ENCODE data around the gene OLFML2B. TPM values are rescaled to one million over a fixed set of nuclear protein-coding genes. Genes with fewer than 3 reads are reported as not detected.
"Not testable (repeated sequence)": the region's sequence is repeated elsewhere in the genome, so short reads cannot be mapped to it uniquely, and the experiment has no call there.

Gene OLFML2B
- total and polyA plus RNA-seq, 5 donors: 1.8 to 8.9 (median 3.0) TPM

GRCh38 chr1:162062542-162063015, 38.9 kb upstream of the OLFML2B start:
- H3K4me3 ChIP-seq (ENCODE audit: low read length): no peak overlapping the region
- H3K9me3 ChIP-seq (ENCODE audit: control insufficient read depth, low read length): no peaks in the 10 kb centered on the region
- WGBS: 36% methylated on average over 4 of the region's 4 CpGs
- H3K27ac ChIP-seq (ENCODE audit: low read length): peak overlapping the region; percentile 24
- no peaks in the 10 kb centered on the region for H3K27me3 ChIP-seq (ENCODE audit: control insufficient read depth, insufficient read depth)
- intact Hi-C loops (cut with DNase I): no loop called here
- H3K4me1 ChIP-seq (ENCODE audit: control insufficient read depth, insufficient read depth, low read length): no peaks in the 10 kb centered on the region
- peak; percentile 21 to 78 (median 61) for DNase-seq
- ATAC-seq: peak; percentile 76 to 88

- no peak overlapping the region for H3K27ac ChIP-seq (ENCODE audit: low read length)
- no peaks in the 10 kb centered on the region for H3K9me3 ChIP-seq (ENCODE audit: control insufficient read depth, low read length)
- no peak overlapping the region for H3K4me3 ChIP-seq (ENCODE audit: low read length)
- intact Hi-C loops (cut with DNase I): no loop called here
- ATAC-seq (no peak), DNase-seq (no peak)
- no peaks in the 10 kb centered on the region for H3K4me1 ChIP-seq (ENCODE audit: control insufficient read depth, insufficient read depth, low read length)
- H3K27me3 ChIP-seq (ENCODE audit: control insufficient read depth, insufficient read depth): no peaks in the 10 kb centered on the region
- 76% methylated on average over 1 of the region's 1 CpG for WGBS
These were observed 36.6 kb upstream of the OLFML2B start for GRCh38 chr1:162060314-162060713.

DNA sequence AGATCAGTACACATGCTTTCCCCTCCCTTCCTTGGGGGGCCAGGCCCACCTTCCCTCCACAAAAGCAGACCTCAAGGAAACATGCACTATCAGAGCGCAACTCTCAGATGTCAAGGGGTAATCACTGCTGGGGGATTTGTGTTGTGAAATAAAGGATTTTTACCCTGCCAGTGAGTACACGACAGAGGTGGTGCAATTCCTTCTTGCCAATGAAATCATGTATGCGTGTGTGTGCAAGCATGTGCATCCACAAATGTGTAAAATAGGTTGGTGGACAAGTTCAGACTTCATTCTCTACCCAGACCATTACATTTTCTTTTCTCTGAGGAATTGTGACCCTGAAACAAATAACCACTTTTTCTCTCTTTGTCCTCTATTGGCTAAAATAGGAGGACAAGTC, 36.1 kb upstream of the OLFML2B start:
- intact Hi-C loops (cut with DNase I): loop anchor here (5.0 to 10.0 kb wide), 5 partner anchors 215 to 335 kb away; no protein-coding TSS in a partner anchor
- Histone ChIP-seq H3K4me3 (ENCODE audit: low read length) (no peak overlapping the region), H3K27me3 (ENCODE audit: control insufficient read depth, insufficient read depth) (no peaks in the 10 kb centered on the region), H3K27ac (ENCODE audit: low read length) (no peak overlapping the region), H3K9me3 (ENCODE audit: control insufficient read depth, low read length) (no peaks in the 10 kb centered on the region), H3K4me1 (ENCODE audit: control insufficient read depth, insufficient read depth, low read length) (no peaks in the 10 kb centered on the region)
- ATAC-seq: no peak
- no peak for DNase-seq
- 86% methylated on average over 3 of the region's 3 CpGs for WGBS

DNA sequence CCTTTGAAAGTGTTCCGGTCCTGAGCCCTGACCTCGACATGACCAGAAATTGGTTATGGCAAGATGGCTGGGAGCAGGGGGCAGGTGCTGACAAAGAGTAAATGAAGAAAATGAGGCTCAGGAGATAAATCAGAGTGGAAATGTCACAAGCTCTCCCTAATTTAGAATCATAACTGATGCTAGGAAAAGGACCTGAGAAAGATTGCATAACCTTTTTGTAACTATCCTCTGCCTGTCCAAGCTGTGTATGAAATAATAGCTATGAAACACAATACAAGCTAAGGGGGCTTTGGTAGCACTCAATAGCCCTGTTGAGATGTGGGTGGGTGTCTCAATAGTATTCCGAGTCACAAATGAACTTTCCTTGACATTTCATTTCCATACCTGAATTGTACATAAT, 32.9 kb upstream of the OLFML2B start:
- no peak for DNase-seq
- Histone ChIP-seq H3K27me3 (ENCODE audit: control insufficient read depth, insufficient read depth) (no peaks in the 10 kb centered on the region), H3K4me3 (ENCODE audit: low read length) (no peak overlapping the region), H3K9me3 (ENCODE audit: control insufficient read depth, low read length) (no peaks in the 10 kb centered on the region), H3K4me1 (ENCODE audit: control insufficient read depth, insufficient read depth, low read length) (no peaks in the 10 kb centered on the region), H3K27ac (ENCODE audit: low read length) (no peak overlapping the region)
- WGBS: 85% methylated on average over 3 of the region's 3 CpGs
- intact Hi-C loops (cut with DNase I): loop anchor here (2.0 to 10.0 kb wide), 6 partner anchors 218 to 338 kb away; no protein-coding TSS in a partner anchor
- ATAC-seq: no peak

GRCh38 chr1:162056043-162056442, 32.4 kb upstream of the OLFML2B start:
- Histone ChIP-seq H3K4me3 (ENCODE audit: low read length) (no peak overlapping the region), H3K27ac (ENCODE audit: low read length) (no peak overlapping the region), H3K4me1 (ENCODE audit: control insufficient read depth, insufficient read depth, low read length) (no peaks in the 10 kb centered on the region), H3K9me3 (ENCODE audit: control insufficient read depth, low read length) (no peaks in the 10 kb centered on the region), H3K27me3 (ENCODE audit: control insufficient read depth, insufficient read depth) (no peaks in the 10 kb centered on the region)
- peak; percentile 91 to 95 for ATAC-seq
- intact Hi-C loops (cut with DNase I): loop anchor here (2.0 to 10.0 kb wide), 6 partner anchors 219 to 339 kb away; no protein-coding TSS in a partner anchor
- WGBS: 34% methylated on average over 3 of the region's 3 CpGs
- DNase-seq: peak; percentile 49 to 72 (median 59)

DNA sequence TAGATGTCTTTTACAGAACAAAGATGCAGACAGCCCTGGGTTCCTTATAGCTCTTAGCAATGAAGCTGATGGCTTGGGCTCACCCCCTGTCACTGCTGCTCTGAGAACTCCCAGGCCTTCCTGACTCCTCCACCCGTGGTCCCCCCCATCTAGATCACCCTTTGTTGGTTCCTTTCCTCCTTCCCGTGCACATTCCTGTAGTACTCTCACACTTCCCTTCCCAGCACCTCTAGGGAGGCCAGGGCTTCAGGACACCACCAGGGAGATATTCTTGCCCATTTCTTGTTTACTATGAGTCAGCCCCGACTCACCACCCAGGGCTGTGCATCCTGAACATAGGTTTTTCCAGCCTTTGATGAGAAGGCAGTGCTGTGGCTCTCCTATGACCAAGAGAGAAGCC, 31.4 kb upstream of the OLFML2B start:
- Histone ChIP-seq H3K4me1 (ENCODE audit: control insufficient read depth, insufficient read depth, low read length) (no peaks in the 10 kb centered on the region), H3K27me3 (ENCODE audit: control insufficient read depth, insufficient read depth) (no peaks in the 10 kb centered on the region), H3K27ac (ENCODE audit: low read length) (no peak overlapping the region), H3K9me3 (ENCODE audit: control insufficient read depth, low read length) (no peaks in the 10 kb centered on the region), H3K4me3 (ENCODE audit: low read length) (no peak overlapping the region)
- WGBS: 51% methylated on average over 3 of the region's 3 CpGs
- intact Hi-C loops (cut with DNase I): loop anchor here (5.0 to 10.0 kb wide), 5 partner anchors 220 to 340 kb away; no protein-coding TSS in a partner anchor
- ATAC-seq: peak; percentile 18 to 20
- no peak for DNase-seq

DNA sequence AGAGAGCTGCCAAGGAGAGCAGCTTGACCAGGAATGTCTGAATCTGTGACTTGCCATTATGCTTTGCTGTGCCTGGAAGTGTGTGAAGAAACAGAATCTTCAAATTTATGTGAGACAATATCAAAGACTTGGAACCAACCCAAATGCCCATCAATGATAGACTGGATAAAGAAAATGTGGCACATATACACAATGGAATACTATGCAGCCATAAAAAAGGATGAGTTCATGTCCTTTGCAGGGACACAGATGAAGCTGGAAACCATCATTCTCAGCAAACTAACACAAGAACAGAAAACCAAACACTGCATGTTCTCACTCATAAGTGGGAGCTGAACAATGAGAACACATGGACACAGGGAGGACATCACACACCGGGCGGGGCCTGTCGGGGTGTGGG, 30.3 kb upstream of the OLFML2B start:
- intact Hi-C loops (cut with DNase I): loop anchor here in 1 of 4 donors (10.0 kb wide), 2 partner anchors 221 to 341 kb away; no protein-coding TSS in a partner anchor
- 98% methylated on average over 3 of the region's 3 CpGs for WGBS
- ATAC-seq; H3K27ac ChIP-seq (ENCODE audit: low read length); DNase-seq; H3K27me3 ChIP-seq (ENCODE audit: control insufficient read depth, insufficient read depth); H3K4me3 ChIP-seq (ENCODE audit: low read length); H3K4me1 ChIP-seq (ENCODE audit: control insufficient read depth, insufficient read depth, low read length); H3K9me3 ChIP-seq (ENCODE audit: control insufficient read depth, low read length): not testable (repeated sequence)

DNA sequence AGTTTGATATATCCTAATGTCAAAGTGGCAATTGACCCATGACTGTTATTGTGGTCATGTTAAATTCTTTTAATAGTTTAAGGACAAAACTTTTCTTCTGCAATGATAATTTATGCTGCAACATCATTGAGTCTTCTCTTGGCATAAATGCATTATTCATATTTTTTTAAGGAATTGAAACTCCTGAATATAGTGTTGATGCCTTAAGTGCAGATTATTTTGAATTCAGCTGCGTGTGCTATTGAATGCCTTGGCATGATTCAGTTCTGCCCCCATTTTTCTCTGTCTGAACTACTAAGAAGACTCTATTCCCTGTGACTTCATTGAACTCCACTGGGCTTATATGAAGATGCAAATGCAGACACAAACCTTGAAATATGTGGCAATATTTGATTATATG, 23.3 kb upstream of the OLFML2B start:
- 45% methylated on average over 1 of the region's 1 CpG for WGBS
- intact Hi-C loops (cut with DNase I): no loop called here
- DNase-seq: no peak
- Histone ChIP-seq H3K4me3 (ENCODE audit: low read length) (no peak overlapping the region), H3K27me3 (ENCODE audit: control insufficient read depth, insufficient read depth) (no peaks in the 10 kb centered on the region), H3K4me1 (ENCODE audit: control insufficient read depth, insufficient read depth, low read length) (no peaks in the 10 kb centered on the region), H3K9me3 (ENCODE audit: control insufficient read depth, low read length) (peaks cover 2% of the 10 kb centered on the region), H3K27ac (ENCODE audit: low read length) (no peak overlapping the region)
- no peak for ATAC-seq

- Histone ChIP-seq H3K4me1 (ENCODE audit: control insufficient read depth, insufficient read depth, low read length) (no peaks in the 10 kb centered on the region), H3K27me3 (ENCODE audit: control insufficient read depth, insufficient read depth) (no peaks in the 10 kb centered on the region), H3K4me3 (ENCODE audit: low read length) (no peak overlapping the region), H3K27ac (ENCODE audit: low read length) (no peak overlapping the region), H3K9me3 (ENCODE audit: control insufficient read depth, low read length) (peaks cover 2% of the 10 kb centered on the region)
- no peak for DNase-seq
- intact Hi-C loops (cut with DNase I): no loop called here
- no peak for ATAC-seq
- 90% methylated on average over 1 of the region's 1 CpG for WGBS
These were observed 18.7 kb upstream of the OLFML2B start for GRCh38 chr1:162042361-162042760.

- Histone ChIP-seq H3K4me3 (ENCODE audit: low read length) (no peak overlapping the region), H3K27ac (ENCODE audit: low read length) (no peak overlapping the region), H3K4me1 (ENCODE audit: control insufficient read depth, insufficient read depth, low read length) (no peaks in the 10 kb centered on the region), H3K27me3 (ENCODE audit: control insufficient read depth, insufficient read depth) (no peaks in the 10 kb centered on the region), H3K9me3 (ENCODE audit: control insufficient read depth, low read length) (peaks cover 2% of the 10 kb centered on the region)
- ATAC-seq (no peak), DNase-seq (no peak)
- intact Hi-C loops (cut with DNase I): no loop called here
These were observed 17.0 kb upstream of the OLFML2B start for GRCh38 chr1:162040657-162041056.

GRCh38 chr1:162040001-162040400, 16.3 kb upstream of the OLFML2B start:
- DNase-seq (no peak), ATAC-seq (no peak)
- intact Hi-C loops (cut with DNase I): no loop called here

DNA sequence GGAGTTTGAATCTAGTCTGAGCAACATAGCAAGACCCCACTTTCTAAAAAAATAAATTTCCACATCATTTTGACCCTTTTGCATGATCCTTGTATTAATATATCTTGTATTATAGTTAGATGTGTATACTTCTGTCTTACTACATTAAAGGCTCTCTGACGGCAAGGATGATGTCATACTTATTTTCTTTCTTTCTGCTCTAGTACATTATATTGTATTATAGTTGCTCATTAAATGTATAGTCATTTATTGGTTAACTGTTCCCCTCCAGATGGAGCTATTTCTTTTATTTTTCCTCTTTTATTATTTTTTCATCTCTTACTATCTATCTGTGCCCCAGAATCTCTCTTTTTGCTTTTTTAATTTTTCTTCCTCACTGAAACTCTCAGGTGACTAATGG, 15.0 kb upstream of the OLFML2B start:
- Histone ChIP-seq H3K4me3 (ENCODE audit: low read length) (no peak overlapping the region), H3K9me3 (ENCODE audit: control insufficient read depth, low read length) (peaks cover 2% of the 10 kb centered on the region), H3K27me3 (ENCODE audit: control insufficient read depth, insufficient read depth) (no peaks in the 10 kb centered on the region), H3K27ac (ENCODE audit: low read length) (no peak overlapping the region), H3K4me1 (ENCODE audit: control insufficient read depth, insufficient read depth, low read length) (no peaks in the 10 kb centered on the region)
- no peak for DNase-seq
- WGBS: 71% methylated on average over 1 of the region's 1 CpG
- ATAC-seq: no peak
- intact Hi-C loops (cut with DNase I): loop anchor here (5.0 kb wide), 4 partner anchors 171 to 246 kb away; no protein-coding TSS in a partner anchor

More at GRCh38 chr1:162040001-162040400, 16.3 kb upstream of the OLFML2B start:
- 63% methylated on average over 4 of the region's 4 CpGs for WGBS
- Histone ChIP-seq H3K4me1 (ENCODE audit: control insufficient read depth, insufficient read depth, low read length) (no peaks in the 10 kb centered on the region), H3K4me3 (ENCODE audit: low read length) (no peak overlapping the region), H3K27ac (ENCODE audit: low read length) (no peak overlapping the region), H3K27me3 (ENCODE audit: control insufficient read depth, insufficient read depth) (no peaks in the 10 kb centered on the region), H3K9me3 (ENCODE audit: control insufficient read depth, low read length) (peaks cover 2% of the 10 kb centered on the region)

Data from right cardiac atrium (tissue), 5 donors.